Activated CD4-positive, alpha-beta T cell treated with anti-CD3 and anti-CD28 coated beads, Interleukin-2, amount 10 ng/mL, durations not matched to agents 7 days and 5 days (primary cell): ENCODE measurements around the gene ATP6V1F. TPM values are rescaled to one million over a fixed set of nuclear protein-coding genes. Genes with fewer than 3 reads are reported as not detected.

ENCODE experiments used
- CTCF ChIA-PET: fragments of 350-600 bp; sonication (Branson Sonifier 250); formaldehyde crosslinking; loops from one replicate; lab custom pipeline; 2021; ENCODE audit warnings: antibody characterized with exemption; lab: Charles Lee
- POLR2A ChIA-PET: fragments of 350-600 bp; sonication (Branson Sonifier 250); formaldehyde crosslinking; loops from one replicate; lab custom pipeline; 2021; ENCODE audit warnings: antibody characterized with exemption; lab: Charles Lee
- DNase-seq: peaks from one replicate; pipeline ENCODE4 v3.0.0-alpha.2; 2020
- H3K27ac Mint-ChIP-seq: one replicate; pipeline ENCODE4 v1.8.0; 2021; ENCODE audit warnings: mild to moderate bottlenecking, moderate library complexity, mixed read lengths
- H3K27me3 Mint-ChIP-seq: one replicate; pipeline ENCODE4 v1.8.0; 2021; ENCODE audit warnings: mixed read lengths
- H3K36me3 Mint-ChIP-seq: one replicate; pipeline ENCODE4 v1.8.0; 2021; ENCODE audit warnings: low read depth, mixed read lengths
- H3K4me1 Mint-ChIP-seq: one replicate; pipeline ENCODE4 v1.8.0; 2021; ENCODE audit warnings: mixed read lengths
- H3K4me3 Mint-ChIP-seq: one replicate; pipeline ENCODE4 v1.8.0; 2021; ENCODE audit warnings: mild to moderate bottlenecking, moderate library complexity, mixed read lengths
- H3K9me3 Mint-ChIP-seq: one replicate; pipeline ENCODE4 v1.8.0; 2021; ENCODE audit warnings: mixed read lengths
- total RNA-seq, 2 experiments: library from RNA; stranded (reverse); gene quantifications; one replicate each; pipeline ENCODE4 v1.2.3, GENCODE V29; 2021

Gene ATP6V1F
- 100 to 1,000 TPM; 123 to 143 TPM for total RNA-seq

GRCh38 chr7:128862571-128863432 is at the start of gene ATP6V1F:
ATP6V1F (plus strand) TSS chr7:128862856; CDS start chr7:128862905, 49 bp downstream.
- H3K27ac Mint-ChIP-seq = peak within 1 kb of the TSS; percentile 94
- POLR2A ChIA-PET = no interaction called here
- CTCF ChIA-PET = interaction anchor here (0.6 to 3.6 kb wide), 15 partner anchors 11 to 1236 kb away, joined by 3 to 25 read pairs (median 4); partner anchors contain the start of gene CALU

GRCh38 chr7:128814499-128814898 is 48.2 kb upstream of the ATP6V1F start:
- no peaks in the 10 kb centered on the region for H3K9me3 Mint-ChIP-seq
- no peaks in the 10 kb centered on the region for H3K36me3 Mint-ChIP-seq
- H3K27me3 Mint-ChIP-seq = no peaks in the 10 kb centered on the region
- ChIA-PET CTCF (interaction anchor here (1.0 to 1.2 kb wide), 2 partner anchors 8 to 21 kb away, joined by 3 to 4 read pairs; no protein-coding TSS in a partner anchor), POLR2A (no interaction called here)
- no peak overlapping the region for H3K27ac Mint-ChIP-seq
- DNase-seq = no peak
- H3K4me1 Mint-ChIP-seq = no peaks in the 10 kb centered on the region
- H3K4me3 Mint-ChIP-seq = no peak overlapping the region

More at GRCh38 chr7:128862571-128863432, at the start of gene ATP6V1F:
- Mint-ChIP-seq H3K9me3 (no peaks in the 10 kb centered on the region), H3K36me3 (peaks cover 15% of the 10 kb centered on the region), H3K27me3 (no peaks in the 10 kb centered on the region), H3K4me1 (peaks cover 19% of the 10 kb centered on the region), H3K4me3 (peak within 1 kb of the TSS; percentile 94)
- DNase-seq = peak; percentile 99

- H3K4me1 Mint-ChIP-seq = peaks cover 4% of the 10 kb centered on the region
- ChIA-PET CTCF (interaction anchor here (0.9 to 1.2 kb wide), 2 partner anchors 13 to 20 kb away, joined by 3 to 4 read pairs; no protein-coding TSS in a partner anchor), POLR2A (no interaction called here)
- no peaks in the 10 kb centered on the region for H3K36me3 Mint-ChIP-seq
- H3K27ac Mint-ChIP-seq = no peak overlapping the region
- H3K4me3 Mint-ChIP-seq = no peak overlapping the region
- no peak for DNase-seq
- no peaks in the 10 kb centered on the region for H3K27me3 Mint-ChIP-seq
- H3K9me3 Mint-ChIP-seq = no peaks in the 10 kb centered on the region
These were observed 47.2 kb upstream of the ATP6V1F start for GRCh38 chr7:128815289-128815942.

- peaks cover 4% of the 10 kb centered on the region for H3K4me1 Mint-ChIP-seq
- H3K9me3 Mint-ChIP-seq = no peaks in the 10 kb centered on the region
- H3K4me3 Mint-ChIP-seq = no peak overlapping the region
- no peaks in the 10 kb centered on the region for H3K36me3 Mint-ChIP-seq
- ChIA-PET POLR2A (no interaction called here), CTCF (interaction anchor here (1.4 to 2.4 kb wide), 2 partner anchors 8 to 273 kb away, joined by 3 to 6 read pairs; no protein-coding TSS in a partner anchor)
- no peak overlapping the region for H3K27ac Mint-ChIP-seq
- no peaks in the 10 kb centered on the region for H3K27me3 Mint-ChIP-seq
- no peak for DNase-seq
These were observed 44.0 kb upstream of the ATP6V1F start for GRCh38 chr7:128818694-128819093.

GRCh38 chr7:128821724-128822123 is 40.9 kb upstream of the ATP6V1F start:
- CTCF ChIA-PET = interaction anchor here (2.3 kb wide), 1 partner anchor 41 kb away, joined by 6 read pairs; the partner anchor contains the start of gene ATP6V1F
- POLR2A ChIA-PET = no interaction called here

GRCh38 chr7:128826512-128826911 is 36.1 kb upstream of the ATP6V1F start:
- Mint-ChIP-seq H3K4me3 (no peak overlapping the region), H3K27me3 (peaks cover 31% of the 10 kb centered on the region), H3K36me3 (no peaks in the 10 kb centered on the region), H3K4me1 (peaks cover 12% of the 10 kb centered on the region), H3K27ac (no peak overlapping the region), H3K9me3 (no peaks in the 10 kb centered on the region)
- POLR2A ChIA-PET = no interaction called here
- DNase-seq = no peak
- CTCF ChIA-PET = interaction anchor here (2.0 kb wide), 1 partner anchor 9 kb away, joined by 6 read pairs; no protein-coding TSS in a partner anchor

More at GRCh38 chr7:128821724-128822123, 40.9 kb upstream of the ATP6V1F start:
- DNase-seq = no peak
- no peaks in the 10 kb centered on the region for H3K9me3 Mint-ChIP-seq
- H3K4me1 Mint-ChIP-seq = peaks cover 4% of the 10 kb centered on the region
- H3K4me3 Mint-ChIP-seq = no peak overlapping the region
- H3K36me3 Mint-ChIP-seq = no peaks in the 10 kb centered on the region
- no peak overlapping the region for H3K27ac Mint-ChIP-seq
- H3K27me3 Mint-ChIP-seq = no peaks in the 10 kb centered on the region

- POLR2A ChIA-PET = no interaction called here
- peaks cover 34% of the 10 kb centered on the region for H3K27me3 Mint-ChIP-seq
- H3K9me3 Mint-ChIP-seq = no peaks in the 10 kb centered on the region
These were observed 35.8 kb upstream of the ATP6V1F start for GRCh38 chr7:128826916-128827247.

GRCh38 chr7:128827248-128827958 is 35.3 kb upstream of the ATP6V1F start:
- ChIA-PET POLR2A (no interaction called here), CTCF (interaction anchor here (0.5 to 2.0 kb wide), 4 partner anchors 10 to 910 kb away, joined by 3 to 6 read pairs (median 4); no protein-coding TSS in a partner anchor)
- Mint-ChIP-seq H3K4me1 (peaks cover 14% of the 10 kb centered on the region), H3K36me3 (no peaks in the 10 kb centered on the region), H3K27me3 (peaks cover 36% of the 10 kb centered on the region), H3K27ac (no peak overlapping the region), H3K4me3 (no peak overlapping the region), H3K9me3 (no peaks in the 10 kb centered on the region)
- no peak for DNase-seq

More at GRCh38 chr7:128826916-128827247, 35.8 kb upstream of the ATP6V1F start:
- Mint-ChIP-seq H3K4me3 (no peak overlapping the region), H3K4me1 (peaks cover 14% of the 10 kb centered on the region), H3K36me3 (no peaks in the 10 kb centered on the region), H3K27ac (no peak overlapping the region)
- no peak for DNase-seq
- CTCF ChIA-PET = interaction anchor here (2.0 kb wide), 1 partner anchor 9 kb away, joined by 6 read pairs; no protein-coding TSS in a partner anchor

- Mint-ChIP-seq H3K4me1 (peaks cover 14% of the 10 kb centered on the region), H3K27ac (no peak overlapping the region), H3K4me3 (no peak overlapping the region), H3K9me3 (no peaks in the 10 kb centered on the region), H3K36me3 (no peaks in the 10 kb centered on the region), H3K27me3 (peaks cover 36% of the 10 kb centered on the region)
- DNase-seq = no peak
- POLR2A ChIA-PET = no interaction called here
- CTCF ChIA-PET = interaction anchor here (0.7 to 1.4 kb wide), 3 partner anchors 14 to 56 kb away, joined by 3 to 5 read pairs (median 3); no protein-coding TSS in a partner anchor
These were observed 34.5 kb upstream of the ATP6V1F start for GRCh38 chr7:128827971-128828711.

- H3K27ac Mint-ChIP-seq = no peak overlapping the region
- ChIA-PET POLR2A (no interaction called here), CTCF (interaction anchor here (0.7 kb wide), 1 partner anchor 23 kb away, joined by 3 read pairs; no protein-coding TSS in a partner anchor)
- DNase-seq = no peak
- peaks cover 37% of the 10 kb centered on the region for H3K27me3 Mint-ChIP-seq
- no peaks in the 10 kb centered on the region for H3K36me3 Mint-ChIP-seq
- H3K9me3 Mint-ChIP-seq = no peaks in the 10 kb centered on the region
- peak overlapping the region; percentile 16 for H3K4me3 Mint-ChIP-seq
- peaks cover 14% of the 10 kb centered on the region for H3K4me1 Mint-ChIP-seq
These were observed 33.1 kb upstream of the ATP6V1F start for GRCh38 chr7:128829391-128830166.
